ENCODE measurements around the gene SPPL2C. TPM values are rescaled to one million over a fixed set of nuclear protein-coding genes. Genes with fewer than 3 reads are reported as not detected.
"Not testable (repeated sequence)": the region's sequence is repeated elsewhere in the genome, so short reads cannot be mapped to it uniquely, and the experiment has no call there.

Gene SPPL2C
- total RNA-seq, 2 experiments from 2014 or later: not detected

GRCh38 chr17:45847747-45848146, 3.1 kb downstream of the SPPL2C start:
- POLR2A ChIA-PET: no interaction called here
- CTCF ChIA-PET: no interaction called here

DNA sequence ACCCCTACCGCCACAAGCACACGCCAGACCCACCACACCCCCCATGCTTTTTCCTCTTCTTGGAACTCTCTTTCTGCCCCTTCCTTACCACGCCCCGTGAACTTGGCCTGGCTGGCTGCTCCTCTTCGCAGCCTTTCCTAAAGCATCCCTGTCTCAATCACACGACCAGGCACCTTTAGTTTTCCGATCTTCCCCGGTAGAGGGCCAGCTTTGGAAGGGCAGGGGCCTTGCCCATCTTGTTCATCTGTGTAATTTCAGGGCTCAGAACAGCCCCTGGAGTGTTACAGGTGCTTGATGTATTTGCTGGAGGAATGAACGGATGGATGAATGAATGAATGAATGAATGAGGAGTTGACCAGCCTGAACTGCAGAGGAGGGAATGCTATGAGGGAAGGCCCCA, 3.7 kb downstream of the SPPL2C start:
- CTCF ChIA-PET: no interaction called here
- POLR2A ChIA-PET: no interaction called here

- ChIA-PET CTCF (no interaction called here), POLR2A (no interaction called here)
Measured at GRCh38 chr17:45848868-45849535, 4.3 kb downstream of the SPPL2C start.

DNA sequence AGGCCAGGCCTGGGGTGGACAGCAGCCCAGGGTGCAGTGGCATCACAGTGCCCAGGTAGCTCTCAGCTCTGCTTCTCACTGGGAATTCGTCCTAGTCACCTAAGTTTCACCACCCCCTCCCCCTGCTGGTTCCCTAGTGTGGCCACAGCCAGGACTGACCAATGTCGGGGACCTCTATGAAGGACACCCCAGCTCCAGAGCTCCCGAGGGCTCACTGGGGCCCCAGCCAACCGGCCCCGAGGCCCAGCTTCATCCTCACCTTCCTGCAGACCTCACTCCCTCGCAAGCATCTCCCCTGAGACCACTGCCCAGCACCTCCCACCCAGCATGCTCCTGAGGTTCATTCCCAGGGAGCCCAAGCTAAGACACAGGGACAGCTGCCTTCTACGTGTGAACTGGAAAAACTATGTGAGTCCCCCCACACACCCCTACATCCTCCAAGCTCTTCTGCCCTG, 4.9 kb downstream of the SPPL2C start:
- ChIA-PET POLR2A (no interaction called here), CTCF (interaction anchor here (0.8 kb wide), 1 partner anchor 1230 kb away, joined by 3 read pairs; no protein-coding TSS in a partner anchor)

DNA sequence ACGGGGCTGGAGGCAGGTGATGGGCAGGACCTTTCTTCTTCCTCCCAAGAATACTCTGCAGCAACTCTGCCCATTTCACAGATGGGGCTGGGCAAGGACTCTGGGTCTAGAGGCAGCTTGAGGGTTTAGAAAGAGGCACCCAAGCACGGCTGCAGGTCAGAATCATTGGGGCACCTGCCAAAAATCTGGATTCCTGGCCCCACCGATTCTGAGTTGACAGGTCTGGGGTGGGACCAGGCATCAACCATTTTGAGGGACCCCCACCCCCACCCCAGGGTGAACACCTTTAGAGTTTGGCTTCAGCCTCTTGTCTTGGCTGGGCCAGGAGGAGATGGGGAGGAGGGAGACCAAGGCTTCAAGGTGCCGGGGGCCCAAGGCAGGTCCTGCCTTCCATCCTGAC, 5.3 kb downstream of the SPPL2C start:
- ChIA-PET CTCF (interaction anchor here (0.8 kb wide), 1 partner anchor 1230 kb away, joined by 3 read pairs; no protein-coding TSS in a partner anchor), POLR2A (no interaction called here)

DNA sequence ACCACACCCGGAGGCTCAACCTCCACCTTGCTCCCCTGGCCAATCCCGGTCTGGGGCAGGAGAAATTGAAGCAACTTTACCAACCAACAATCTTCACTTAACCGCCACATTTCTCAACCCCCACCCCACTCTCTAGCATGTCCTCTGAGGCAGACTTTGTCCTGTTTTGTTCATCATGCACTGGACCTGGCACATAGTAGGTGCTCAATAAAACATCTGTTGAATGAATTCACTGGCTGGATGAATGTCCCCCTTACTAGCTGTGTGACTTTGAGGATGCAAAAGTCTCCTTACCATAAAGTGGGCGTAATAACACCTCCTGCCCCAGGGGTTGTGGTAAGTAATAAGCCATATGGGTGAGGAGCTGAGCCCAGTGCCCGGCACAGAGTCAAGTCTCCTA, 5.8 kb downstream of the SPPL2C start:
- CTCF ChIA-PET: interaction anchor here (0.8 to 1.2 kb wide), 2 partner anchors 39 to 1231 kb away, joined by 3 read pairs; no protein-coding TSS in a partner anchor
- POLR2A ChIA-PET: no interaction called here

DNA sequence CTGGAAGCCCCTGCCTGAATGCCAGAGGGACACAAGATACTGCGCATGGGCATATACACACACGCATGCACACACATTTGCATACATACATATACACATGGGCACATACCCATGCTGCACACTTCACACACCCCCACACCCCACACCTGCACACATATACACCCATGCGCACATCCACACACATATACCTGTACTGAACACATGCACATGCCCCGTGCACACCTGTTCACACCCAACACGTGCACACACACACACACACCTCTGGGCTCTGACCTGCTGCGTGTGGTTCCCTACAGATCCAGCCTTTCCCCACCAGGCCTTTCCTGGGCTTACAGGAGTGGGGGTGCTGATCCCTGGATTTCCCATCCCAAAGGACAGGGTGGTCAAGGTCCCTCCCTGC, 6.3 kb downstream of the SPPL2C start:
- CTCF ChIA-PET: interaction anchor here (1.2 to 1.7 kb wide), 3 partner anchors 19 to 214 kb away, joined by 3 to 6 read pairs (median 4); no protein-coding TSS in a partner anchor
- POLR2A ChIA-PET: no interaction called here

DNA sequence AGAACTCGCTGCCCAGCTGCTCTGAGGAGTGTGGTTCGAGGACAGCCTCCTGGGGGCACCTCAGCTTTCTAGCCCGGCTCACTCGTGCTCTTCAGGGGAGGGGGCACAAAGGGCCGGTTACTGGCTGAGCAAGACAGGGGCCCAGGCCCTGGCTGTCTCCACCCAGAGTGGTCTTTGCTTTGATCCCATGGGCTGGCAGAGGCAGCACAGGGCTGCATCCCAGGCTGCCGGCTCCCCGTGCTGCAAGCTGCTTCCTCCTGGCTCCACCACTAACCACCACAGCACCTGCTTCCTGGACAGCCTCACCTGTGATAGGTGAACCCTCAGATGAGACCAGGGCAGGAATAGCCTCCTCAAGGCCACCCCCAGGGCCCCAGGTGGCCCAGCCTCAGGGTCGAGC, 6.8 kb downstream of the SPPL2C start:
- ChIA-PET CTCF (interaction anchor here (1.2 to 2.4 kb wide), 4 partner anchors 20 to 214 kb away, joined by 3 to 9 read pairs (median 5); no protein-coding TSS in a partner anchor), POLR2A (no interaction called here)

DNA sequence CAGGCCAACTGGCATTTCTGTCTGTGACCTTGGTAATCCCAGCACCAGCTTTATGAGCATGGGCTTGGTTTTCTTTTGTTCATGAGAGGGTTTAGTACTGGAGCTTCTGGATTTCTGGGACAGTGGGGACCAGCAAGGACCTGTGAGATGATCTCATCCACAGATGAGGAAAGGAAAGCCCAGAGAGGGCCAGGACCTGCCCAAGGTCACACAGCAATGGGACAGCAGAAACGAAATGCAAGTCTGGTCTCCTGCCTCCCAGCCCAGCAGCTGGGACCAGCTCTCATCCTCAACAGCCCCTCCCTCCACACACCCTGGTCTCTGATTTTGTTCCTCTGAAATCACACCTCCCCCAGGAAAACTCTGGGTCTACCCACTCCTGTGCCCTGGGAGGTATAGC, 7.2 kb downstream of the SPPL2C start:
- ChIA-PET POLR2A (no interaction called here), CTCF (interaction anchor here (0.7 to 2.4 kb wide), 6 partner anchors 13 to 215 kb away, joined by 3 to 9 read pairs (median 4); no protein-coding TSS in a partner anchor)

DNA sequence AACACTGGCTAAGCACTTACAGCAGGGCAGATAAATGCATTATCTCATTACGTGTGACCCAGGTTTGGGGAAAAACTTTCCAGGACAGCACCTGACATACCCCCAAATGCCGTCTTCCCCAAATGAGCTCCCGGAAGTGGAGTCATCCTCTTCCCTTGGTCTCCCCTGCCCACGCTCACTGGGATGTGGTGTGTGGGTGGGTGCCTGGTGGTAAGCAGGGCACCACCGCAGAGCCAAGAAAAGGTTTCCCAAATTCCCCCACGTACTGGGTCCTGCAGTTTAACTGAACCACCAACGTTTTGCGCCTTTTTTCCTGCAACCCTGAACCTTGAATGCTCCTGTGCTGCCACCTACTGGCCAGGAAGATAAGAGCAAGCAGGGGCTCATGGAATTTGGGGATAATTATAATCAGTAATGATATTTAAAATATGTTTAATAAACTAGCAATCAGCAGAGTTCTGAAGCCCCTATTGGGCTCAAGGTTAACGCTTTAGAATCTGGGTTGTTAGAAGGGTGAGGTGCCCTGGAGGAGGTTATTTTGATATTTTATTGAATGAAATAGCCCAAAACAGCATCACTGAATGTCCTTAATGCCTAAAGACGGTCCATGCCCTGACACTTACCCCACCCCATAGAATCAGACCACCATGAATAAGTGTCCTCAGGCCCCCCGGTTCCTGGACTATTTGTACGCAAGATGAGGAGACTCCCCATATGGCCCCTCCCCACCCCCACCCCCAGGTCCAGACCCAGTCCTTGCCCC, 8.0 kb downstream of the SPPL2C start:
- POLR2A ChIA-PET: no interaction called here
- CTCF ChIA-PET: interaction anchor here (0.7 to 2.4 kb wide), 5 partner anchors 13 to 215 kb away, joined by 3 to 9 read pairs (median 4); no protein-coding TSS in a partner anchor

DNA sequence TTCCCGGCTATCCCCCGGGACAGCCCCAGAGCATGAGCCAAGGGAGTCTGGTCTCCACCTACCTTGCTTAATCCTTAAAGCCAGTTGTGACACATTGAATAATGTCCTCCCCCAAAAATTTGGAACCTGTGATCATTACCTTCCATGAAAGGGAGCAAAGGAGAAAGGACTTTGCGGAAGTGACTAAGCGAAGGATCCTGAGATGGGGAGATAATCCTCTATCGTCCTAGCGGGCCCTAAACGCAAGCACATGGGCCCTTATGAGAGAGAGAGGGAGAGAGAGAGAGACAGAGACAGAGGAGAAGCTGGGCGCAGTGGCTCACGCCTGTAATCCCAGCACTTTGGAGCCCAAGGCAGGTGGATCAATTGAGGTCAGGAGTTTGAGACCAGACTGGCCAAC, 9.5 kb downstream of the SPPL2C start:
- ChIA-PET POLR2A (no interaction called here), CTCF (no interaction called here)

DNA sequence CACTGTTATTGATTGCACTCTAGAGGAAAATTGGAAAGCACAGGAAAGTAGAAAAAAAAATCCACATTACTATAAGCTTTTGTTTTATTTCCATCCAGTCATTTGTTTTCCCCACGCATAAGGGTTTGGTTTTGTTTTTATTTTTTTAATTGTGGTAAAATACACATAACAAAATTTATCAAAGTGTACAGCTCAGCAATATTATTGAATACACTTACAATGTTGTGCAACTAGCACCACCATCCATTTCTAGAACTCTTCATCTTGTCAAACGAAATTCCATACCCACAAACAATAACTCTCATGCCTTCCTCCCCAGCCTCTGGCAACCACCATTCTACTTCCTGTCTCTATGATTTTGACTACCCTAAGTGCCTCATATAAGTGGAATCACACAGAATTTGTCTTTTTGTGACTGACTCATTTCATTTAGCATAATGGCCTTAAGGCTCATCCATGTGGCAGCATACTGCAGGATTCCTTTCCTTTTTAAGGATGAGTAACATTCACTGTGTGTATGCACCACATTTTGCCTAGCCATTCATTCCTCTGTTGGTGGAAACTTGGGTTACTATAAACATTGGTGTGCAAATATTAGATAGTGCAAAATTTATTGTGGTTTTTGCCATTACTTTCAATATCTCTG, 11.1 kb downstream of the SPPL2C start:
- ChIA-PET CTCF (no interaction called here), POLR2A (no interaction called here)

- CTCF ChIA-PET: no interaction called here
- POLR2A ChIA-PET: no interaction called here
Measured at GRCh38 chr17:45857977-45858708, 13.5 kb downstream of the SPPL2C start.

DNA sequence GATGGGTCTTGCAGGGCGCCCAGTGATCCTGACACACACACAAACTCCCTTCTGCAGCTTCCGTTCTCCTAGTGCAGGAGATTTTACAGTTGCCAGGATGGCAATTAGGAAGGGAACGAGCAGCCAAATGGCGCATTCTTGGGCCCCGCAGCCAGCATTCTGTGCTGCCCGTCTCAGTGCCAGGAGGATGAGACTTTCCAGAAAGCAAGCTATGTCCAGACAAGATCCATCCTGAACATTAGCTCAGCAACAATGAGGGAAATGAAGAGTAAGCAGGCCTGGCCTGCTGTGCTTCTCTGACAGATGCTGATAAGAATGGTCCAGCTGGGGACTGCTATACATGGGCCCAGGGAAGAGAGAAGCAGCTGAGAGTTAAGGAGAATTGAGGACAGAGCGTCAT, 16.5 kb downstream of the SPPL2C start:
- POLR2A ChIA-PET: no interaction called here

GRCh38 chr17:45862127-45862526, 17.4 kb downstream of the SPPL2C start:
- CTCF ChIA-PET: not testable (repeated sequence)
- POLR2A ChIA-PET: interaction anchor here (0.6 kb wide), 1 partner anchor 1349 kb away, joined by 6 read pairs; no protein-coding TSS in a partner anchor

More for the DNA sequence above, 16.5 kb downstream of the SPPL2C start:
- CTCF ChIA-PET: no interaction called here

DNA sequence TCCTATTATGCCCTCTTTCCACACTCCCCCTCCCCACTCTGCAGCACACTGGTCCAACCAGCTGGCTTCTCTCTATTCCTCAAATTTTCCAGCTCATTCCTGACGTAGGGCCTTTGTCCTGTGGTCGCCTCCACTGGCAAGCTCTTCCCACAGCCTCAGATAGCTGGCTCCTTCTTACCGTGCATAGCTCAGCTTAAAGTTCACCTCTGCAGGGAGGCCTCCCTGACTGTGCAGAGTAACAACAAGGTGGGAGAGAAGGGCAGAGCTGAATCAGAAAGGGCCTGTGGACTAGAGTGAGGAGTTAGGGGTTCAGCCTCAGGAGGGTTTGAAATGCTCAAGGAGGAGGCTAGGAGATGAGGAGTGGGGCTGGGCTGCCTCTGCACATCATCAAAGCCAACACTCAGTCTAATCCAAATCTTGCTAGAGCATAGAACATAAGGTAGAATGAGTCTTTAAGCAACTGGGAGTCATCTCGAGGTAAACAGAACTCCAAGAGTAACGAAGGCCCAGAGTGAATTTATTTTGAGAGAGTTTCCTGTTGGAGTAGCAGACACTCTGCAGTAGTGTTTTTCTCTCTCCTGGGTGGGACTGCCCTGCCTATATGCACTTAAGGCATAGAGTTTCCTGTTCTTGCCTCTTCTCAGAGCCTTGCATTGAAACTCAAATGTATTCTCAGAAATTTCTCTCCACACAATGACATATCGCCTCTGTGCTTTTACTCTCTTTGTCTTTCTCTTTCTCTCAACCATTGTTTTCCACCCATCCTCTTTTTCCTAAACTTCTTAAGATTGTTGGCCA, 19.4 kb downstream of the SPPL2C start:
- ChIA-PET CTCF (no interaction called here), POLR2A (no interaction called here)

GRCh38 chr17:45867171-45867570, 22.5 kb downstream of the SPPL2C start:
- POLR2A ChIA-PET: no interaction called here

DNA sequence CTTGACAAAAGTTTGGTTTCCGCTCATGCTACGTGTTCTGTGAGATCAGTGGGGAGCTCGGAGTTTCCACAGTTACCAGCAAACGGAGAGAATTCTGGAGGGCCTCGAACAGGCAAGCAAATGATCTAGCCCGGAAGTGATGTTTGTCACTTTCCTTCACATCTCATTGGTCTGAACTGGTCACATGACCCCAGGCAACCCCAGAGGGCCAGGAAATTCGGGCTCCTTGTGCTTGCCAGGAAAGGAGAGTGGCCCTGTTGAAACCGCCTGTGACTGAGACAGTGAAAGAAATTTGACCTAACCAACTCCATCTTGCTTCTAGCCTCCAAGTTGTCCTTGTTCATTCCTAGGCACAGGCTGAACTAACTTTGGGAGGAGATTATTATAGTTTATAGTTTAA, 23.0 kb downstream of the SPPL2C start:
- POLR2A ChIA-PET: no interaction called here
- CTCF ChIA-PET: no interaction called here

More at GRCh38 chr17:45867171-45867570, 22.5 kb downstream of the SPPL2C start:
- CTCF ChIA-PET: no interaction called here

DNA sequence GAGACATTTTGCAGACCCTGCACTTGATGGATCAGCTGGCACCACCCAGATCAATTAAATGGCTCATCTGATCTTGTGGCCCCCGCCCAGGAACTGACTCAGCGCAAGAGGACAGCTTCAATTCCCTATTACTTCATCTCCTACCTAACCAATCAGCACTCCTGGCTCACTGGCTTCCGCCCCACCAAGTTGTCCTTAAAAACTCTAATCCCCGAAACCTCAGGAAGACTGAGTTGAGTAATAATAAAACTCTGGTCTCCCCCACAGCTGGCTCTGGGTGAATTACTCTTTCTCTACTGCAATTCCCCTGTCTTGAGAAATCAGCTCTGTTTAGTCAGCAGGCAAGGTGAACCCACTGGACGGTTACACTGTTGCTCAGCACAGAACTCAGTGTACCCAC, 23.6 kb downstream of the SPPL2C start:
- ChIA-PET CTCF (no interaction called here), POLR2A (no interaction called here)

Measured in activated CD8-positive, alpha-beta memory T cell treated with anti-CD3 and anti-CD28 coated beads for 36 hours (primary cell).